K562 (cell line): ENCODE results near the gene MICAL1.

Source experiments
- BRD4 ChIP-seq: fragments of 200-600 bp; sonication (generic); IDR thresholded peaks from 2 replicates; pipeline ENCODE4 v1.6.1; 2017; ENCODE audit warnings: inconsistent platforms
- E2F3 ChIP-seq: fragments of 250-450 bp; sonication (Bioruptor Pico); IDR thresholded peaks from 2 replicates; pipeline ENCODE4 v1.4.0; 2020; ENCODE audit warnings: mild to moderate bottlenecking
- ELF4 ChIP-seq: fragments of 450-650 bp; formaldehyde crosslinking; IDR thresholded peaks from 2 replicates; pipeline ENCODE4 v1.4.0; 2022; ENCODE audit warnings: missing genetic modification characterization
- ETV1 ChIP-seq: fragments of 450-650 bp; conservative IDR thresholded peaks from 2 replicates; pipeline ENCODE4 v1.6.1; 2016; ENCODE audit warnings: missing genetic modification characterization, control low read depth, low read depth, missing compliant biosample characterization
- FOS ChIP-seq: IDR thresholded peaks from 3 replicates; pipeline ENCODE4 v1.6.1; 2011; ENCODE audit not compliant: insufficient read length; ENCODE audit errors: extremely low read depth
- TAF1 ChIP-seq: IDR thresholded peaks from 2 replicates; pipeline ENCODE4 v1.6.1; 2011; ENCODE audit warnings: mild to moderate bottlenecking, low read length, moderate library complexity; ENCODE audit not compliant: insufficient read depth, control insufficient read depth, severe bottlenecking; ENCODE audit errors: extremely low read depth
- TEAD4 ChIP-seq, 2 experiments: sonication (generic) in 1 of 2; formaldehyde crosslinking in 1 of 2; IDR thresholded peaks; 2 replicates each; pipeline versions ENCODE4 v1.6.1 to v1.8.0; 2012 to 2022; ENCODE audit warnings: borderline replicate concordance in 1 of 2, inconsistent platforms in 1 of 2, low read length in 1 of 2, mild to moderate bottlenecking in 1 of 2, missing genetic modification reagents in 1 of 2
- ZNF24 ChIP-seq: fragments of 450-650 bp; IDR thresholded peaks from 2 replicates; pipeline ENCODE4 v1.6.1; 2016
- TF ChIP-seq, protein P1 (sequence below): sonication (generic); formaldehyde crosslinking; IDR thresholded peaks from 2 replicates; pipeline ENCODE4 v1.4.0; 2020; ENCODE audit warnings: mild to moderate bottlenecking, missing genetic modification reagents
- TF ChIP-seq, protein P2 (sequence below), 3 experiments: IDR thresholded peaks in 2 of 3; conservative IDR thresholded peaks in 1 of 3; 2 replicates each; pipeline ENCODE4 v1.5.1; 2011 to 2012; ENCODE audit warnings: low read length in 3 of 3, mild to moderate bottlenecking in 3 of 3, control low read depth in 2 of 3, improper control_type of control experiment in 1 of 3, inconsistent platforms in 1 of 3, low read depth in 1 of 3, mixed read lengths in 1 of 3, moderate library complexity in 1 of 3; ENCODE audit not compliant: insufficient read depth in 2 of 3

DNA sequence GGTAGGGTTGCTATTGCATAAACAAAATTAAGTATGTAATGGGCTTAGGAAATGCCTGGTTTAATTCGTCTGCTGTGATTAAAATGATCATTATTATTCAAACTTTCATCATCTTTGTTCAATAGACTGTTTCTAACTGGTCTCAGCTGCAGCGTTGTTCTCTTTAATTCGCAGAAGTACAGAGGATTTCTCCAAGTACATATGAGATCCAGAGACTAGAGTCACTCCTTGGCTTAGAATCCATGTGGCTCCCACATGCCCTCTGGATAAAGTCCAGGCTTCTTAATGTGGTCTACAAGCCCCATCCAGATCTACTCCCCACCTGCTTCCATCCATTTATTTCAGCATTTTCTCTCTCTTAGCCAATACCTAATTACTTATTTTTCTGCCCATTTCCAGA, 28.6 kb upstream of the MICAL1 start:
- TF ChIP-seq FOS, result no peak
- TF ChIP-seq TAF1, result no peak
- TF ChIP-seq BRD4, result no peak
- TF ChIP-seq ZNF24, result no peak
- TF ChIP-seq ETV1, result no peak
- no peak for TF ChIP-seq ELF4
- TF ChIP-seq, protein P1, sequence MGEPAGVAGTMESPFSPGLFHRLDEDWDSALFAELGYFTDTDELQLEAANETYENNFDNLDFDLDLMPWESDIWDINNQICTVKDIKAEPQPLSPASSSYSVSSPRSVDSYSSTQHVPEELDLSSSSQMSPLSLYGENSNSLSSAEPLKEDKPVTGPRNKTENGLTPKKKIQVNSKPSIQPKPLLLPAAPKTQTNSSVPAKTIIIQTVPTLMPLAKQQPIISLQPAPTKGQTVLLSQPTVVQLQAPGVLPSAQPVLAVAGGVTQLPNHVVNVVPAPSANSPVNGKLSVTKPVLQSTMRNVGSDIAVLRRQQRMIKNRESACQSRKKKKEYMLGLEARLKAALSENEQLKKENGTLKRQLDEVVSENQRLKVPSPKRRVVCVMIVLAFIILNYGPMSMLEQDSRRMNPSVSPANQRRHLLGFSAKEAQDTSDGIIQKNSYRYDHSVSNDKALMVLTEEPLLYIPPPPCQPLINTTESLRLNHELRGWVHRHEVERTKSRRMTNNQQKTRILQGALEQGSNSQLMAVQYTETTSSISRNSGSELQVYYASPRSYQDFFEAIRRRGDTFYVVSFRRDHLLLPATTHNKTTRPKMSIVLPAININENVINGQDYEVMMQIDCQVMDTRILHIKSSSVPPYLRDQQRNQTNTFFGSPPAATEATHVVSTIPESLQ (CRISPR knock-in tag), result no peak
- TF ChIP-seq, protein P2, sequence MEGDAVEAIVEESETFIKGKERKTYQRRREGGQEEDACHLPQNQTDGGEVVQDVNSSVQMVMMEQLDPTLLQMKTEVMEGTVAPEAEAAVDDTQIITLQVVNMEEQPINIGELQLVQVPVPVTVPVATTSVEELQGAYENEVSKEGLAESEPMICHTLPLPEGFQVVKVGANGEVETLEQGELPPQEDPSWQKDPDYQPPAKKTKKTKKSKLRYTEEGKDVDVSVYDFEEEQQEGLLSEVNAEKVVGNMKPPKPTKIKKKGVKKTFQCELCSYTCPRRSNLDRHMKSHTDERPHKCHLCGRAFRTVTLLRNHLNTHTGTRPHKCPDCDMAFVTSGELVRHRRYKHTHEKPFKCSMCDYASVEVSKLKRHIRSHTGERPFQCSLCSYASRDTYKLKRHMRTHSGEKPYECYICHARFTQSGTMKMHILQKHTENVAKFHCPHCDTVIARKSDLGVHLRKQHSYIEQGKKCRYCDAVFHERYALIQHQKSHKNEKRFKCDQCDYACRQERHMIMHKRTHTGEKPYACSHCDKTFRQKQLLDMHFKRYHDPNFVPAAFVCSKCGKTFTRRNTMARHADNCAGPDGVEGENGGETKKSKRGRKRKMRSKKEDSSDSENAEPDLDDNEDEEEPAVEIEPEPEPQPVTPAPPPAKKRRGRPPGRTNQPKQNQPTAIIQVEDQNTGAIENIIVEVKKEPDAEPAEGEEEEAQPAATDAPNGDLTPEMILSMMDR (IDR thresholded peaks at IDR 0.05 in 2 of 3, conservative IDR thresholded peaks at IDR 0.05 in 1 of 3; ENCODE audit: insufficient read depth in 2 of 3, low read depth in 1 of 3, low read length in 3 of 3), result no peak
- TF ChIP-seq TEAD4 (IDR thresholded peaks at IDR 0.05; ENCODE audit: low read length), result no peak
- no peak for TF ChIP-seq TEAD4 (CRISPR knock-in tag; IDR thresholded peaks at IDR 0.05; ENCODE audit: borderline replicate concordance)
- no peak for TF ChIP-seq E2F3 (CRISPR knock-in tag)
